ENCODE data around the gene RAB21. TPM values are rescaled to one million over a fixed set of nuclear protein-coding genes. Genes with fewer than 3 reads are reported as not detected.

The RAB21 gene
- total and polyA plus RNA-seq, 4 donors, result 5.5 to 15.0 (median 10.0) TPM

DNA sequence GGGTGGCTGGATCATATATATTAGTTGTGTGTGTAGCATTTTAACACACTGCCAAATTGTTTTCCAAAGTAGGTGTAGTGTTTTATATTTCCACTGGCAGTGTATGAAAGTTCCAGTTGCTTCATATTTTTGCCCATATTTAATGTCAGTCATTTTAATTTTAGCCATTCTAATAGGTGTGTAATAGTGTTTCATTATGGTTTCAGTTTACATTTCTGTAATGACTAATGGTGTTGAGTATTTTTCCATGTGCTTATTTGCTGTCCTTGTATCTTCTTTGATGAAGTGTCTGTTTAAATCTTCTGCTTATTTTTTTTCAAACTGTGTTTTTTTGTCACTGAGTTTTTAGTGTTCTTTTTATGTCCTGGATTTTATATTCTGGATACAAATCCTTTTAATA is 93.5 kb downstream of the RAB21 start (continued):
- TF ChIP-seq REST (IDR thresholded peaks at IDR 0.05) (no peak), SP1 (IDR thresholded peaks at IDR 0.05) (no peak), FOXA2 (IDR thresholded peaks at IDR 0.05) (no peak)

GRCh38 chr12:71849109-71849851 is 94.6 kb downstream of the RAB21 start:
- TF ChIP-seq MAX (IDR thresholded peaks at IDR 0.05) (no peak), TAF1 (conservative IDR thresholded peaks at IDR 0.05) (no peak), HNF4A (conservative IDR thresholded peaks at IDR 0.05) (no peak), YY1 (IDR thresholded peaks at IDR 0.05) (no peak), EGR1 (IDR thresholded peaks at IDR 0.05; ENCODE audit: low read depth in 2 of 2) (no peak), GABPA (IDR thresholded peaks at IDR 0.05 in 1 of 2, conservative IDR thresholded peaks at IDR 0.05 in 1 of 2) (no peak), RXRA (IDR thresholded peaks at IDR 0.05) (no peak), HNF4G (IDR thresholded peaks at IDR 0.05) (no peak), FOXA2 (IDR thresholded peaks at IDR 0.05) (no peak), FOXA1 (IDR thresholded peaks at IDR 0.05) (no peak), RAD21 (IDR thresholded peaks at IDR 0.05) (no peak), NR2F2 (IDR thresholded peaks at IDR 0.05) (no peak), JUND (IDR thresholded peaks at IDR 0.05) (no peak), REST (IDR thresholded peaks at IDR 0.05) (no peak), SP1 (IDR thresholded peaks at IDR 0.05) (no peak)
- TF ChIP-seq, protein P1, sequence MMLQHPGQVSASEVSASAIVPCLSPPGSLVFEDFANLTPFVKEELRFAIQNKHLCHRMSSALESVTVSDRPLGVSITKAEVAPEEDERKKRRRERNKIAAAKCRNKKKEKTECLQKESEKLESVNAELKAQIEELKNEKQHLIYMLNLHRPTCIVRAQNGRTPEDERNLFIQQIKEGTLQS (IDR thresholded peaks at IDR 0.05), result no peak
- TF ChIP-seq, protein P2, sequence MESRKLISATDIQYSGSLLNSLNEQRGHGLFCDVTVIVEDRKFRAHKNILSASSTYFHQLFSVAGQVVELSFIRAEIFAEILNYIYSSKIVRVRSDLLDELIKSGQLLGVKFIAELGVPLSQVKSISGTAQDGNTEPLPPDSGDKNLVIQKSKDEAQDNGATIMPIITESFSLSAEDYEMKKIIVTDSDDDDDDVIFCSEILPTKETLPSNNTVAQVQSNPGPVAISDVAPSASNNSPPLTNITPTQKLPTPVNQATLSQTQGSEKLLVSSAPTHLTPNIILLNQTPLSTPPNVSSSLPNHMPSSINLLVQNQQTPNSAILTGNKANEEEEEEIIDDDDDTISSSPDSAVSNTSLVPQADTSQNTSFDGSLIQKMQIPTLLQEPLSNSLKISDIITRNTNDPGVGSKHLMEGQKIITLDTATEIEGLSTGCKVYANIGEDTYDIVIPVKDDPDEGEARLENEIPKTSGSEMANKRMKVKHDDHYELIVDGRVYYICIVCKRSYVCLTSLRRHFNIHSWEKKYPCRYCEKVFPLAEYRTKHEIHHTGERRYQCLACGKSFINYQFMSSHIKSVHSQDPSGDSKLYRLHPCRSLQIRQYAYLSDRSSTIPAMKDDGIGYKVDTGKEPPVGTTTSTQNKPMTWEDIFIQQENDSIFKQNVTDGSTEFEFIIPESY (IDR thresholded peaks at IDR 0.05), result no peak
- TF ChIP-seq, protein P3, sequence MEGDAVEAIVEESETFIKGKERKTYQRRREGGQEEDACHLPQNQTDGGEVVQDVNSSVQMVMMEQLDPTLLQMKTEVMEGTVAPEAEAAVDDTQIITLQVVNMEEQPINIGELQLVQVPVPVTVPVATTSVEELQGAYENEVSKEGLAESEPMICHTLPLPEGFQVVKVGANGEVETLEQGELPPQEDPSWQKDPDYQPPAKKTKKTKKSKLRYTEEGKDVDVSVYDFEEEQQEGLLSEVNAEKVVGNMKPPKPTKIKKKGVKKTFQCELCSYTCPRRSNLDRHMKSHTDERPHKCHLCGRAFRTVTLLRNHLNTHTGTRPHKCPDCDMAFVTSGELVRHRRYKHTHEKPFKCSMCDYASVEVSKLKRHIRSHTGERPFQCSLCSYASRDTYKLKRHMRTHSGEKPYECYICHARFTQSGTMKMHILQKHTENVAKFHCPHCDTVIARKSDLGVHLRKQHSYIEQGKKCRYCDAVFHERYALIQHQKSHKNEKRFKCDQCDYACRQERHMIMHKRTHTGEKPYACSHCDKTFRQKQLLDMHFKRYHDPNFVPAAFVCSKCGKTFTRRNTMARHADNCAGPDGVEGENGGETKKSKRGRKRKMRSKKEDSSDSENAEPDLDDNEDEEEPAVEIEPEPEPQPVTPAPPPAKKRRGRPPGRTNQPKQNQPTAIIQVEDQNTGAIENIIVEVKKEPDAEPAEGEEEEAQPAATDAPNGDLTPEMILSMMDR (IDR thresholded peaks at IDR 0.05; ENCODE audit: low read depth, low read length, missing input control), result no peak
- 98% methylated on average over 8 of the region's 8 CpGs for WGBS

More at GRCh38 chr12:71849109-71849851, 94.6 kb downstream of the RAB21 start:
- no peak for DNase-seq (ENCODE audit: low spot score)
- no peak overlapping the region for H3K27ac ChIP-seq (ENCODE audit: low read depth in 1 of 2, low read length in 2 of 2)
- H3K4me1 ChIP-seq (ENCODE audit: control insufficient read depth in 4 of 4, insufficient read depth in 4 of 4, low read length in 3 of 4), result peaks cover 0 to 17% (median 14%) of the 10 kb centered on the region in 4 donors
- no peaks in the 10 kb centered on the region for H3K9me3 ChIP-seq (ENCODE audit: control insufficient read depth in 4 of 4, low read length in 3 of 4)
- H3K36me3 ChIP-seq (ENCODE audit: control insufficient read depth in 4 of 4, insufficient read depth in 3 of 4, low read depth in 1 of 4, low read length in 3 of 4), result peaks cover 0 to 3% (median 0%) of the 10 kb centered on the region in 4 donors
- H3K4me3 ChIP-seq (ENCODE audit: low read depth in 1 of 3, low read length in 3 of 3), result no peak overlapping the region
- H3K27me3 ChIP-seq (ENCODE audit: control insufficient read depth in 4 of 4, insufficient read depth in 4 of 4, low read length in 3 of 4), result no peaks in the 10 kb centered on the region
- no peak overlapping the region for H3K9ac ChIP-seq (ENCODE audit: low read depth in 1 of 2, low read length in 2 of 2)
